Measurements from ENCODE around the gene INS.

INS gene

DNA sequence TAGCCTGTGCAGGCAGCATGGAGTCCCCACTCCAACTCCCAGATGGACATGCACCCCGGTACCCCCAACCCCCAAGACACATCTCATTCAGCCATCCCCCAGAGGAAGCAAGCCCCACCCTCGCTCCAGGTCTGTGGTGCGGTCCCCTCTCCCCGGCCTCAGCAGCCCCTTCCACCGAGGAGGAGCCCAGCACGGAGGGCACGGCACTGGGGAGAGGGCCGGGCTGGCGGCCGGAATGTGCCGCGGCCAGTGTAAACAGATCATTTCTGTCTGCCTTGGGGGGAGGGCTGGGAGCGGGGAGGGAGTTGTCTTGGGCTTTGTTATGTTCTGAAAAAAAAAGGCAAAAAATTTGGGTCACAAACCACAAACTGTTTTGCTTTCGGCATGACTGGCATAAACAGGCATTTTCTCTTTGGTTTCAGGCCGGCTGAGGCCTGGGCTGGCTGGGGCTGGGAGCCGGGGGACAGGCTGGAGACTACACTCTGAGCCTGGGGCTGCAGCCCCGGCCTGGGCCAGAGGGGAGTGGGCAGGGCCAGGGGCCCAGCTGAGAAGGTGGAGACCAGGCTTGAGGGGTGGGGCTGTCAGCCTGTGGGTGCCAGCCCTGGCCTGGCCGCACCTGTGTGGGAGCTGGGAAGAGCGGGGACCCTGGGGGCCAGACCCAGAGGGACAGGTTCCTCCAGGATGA is 38.6 kb downstream of the INS start:
- Histone ChIP-seq H3K36me3 (no peaks in the 10 kb centered on the region), H3K4me3 (ENCODE audit: low read depth, low read length) (no peak overlapping the region), H3K9me3 (no peaks in the 10 kb centered on the region), H3K4me1 (peaks cover 6% of the 10 kb centered on the region; the same call in 1 of the 2 replicates), H3K27me3 (no peaks in the 10 kb centered on the region)
- no peak for DNase-seq
- TF ChIP-seq, protein P1, sequence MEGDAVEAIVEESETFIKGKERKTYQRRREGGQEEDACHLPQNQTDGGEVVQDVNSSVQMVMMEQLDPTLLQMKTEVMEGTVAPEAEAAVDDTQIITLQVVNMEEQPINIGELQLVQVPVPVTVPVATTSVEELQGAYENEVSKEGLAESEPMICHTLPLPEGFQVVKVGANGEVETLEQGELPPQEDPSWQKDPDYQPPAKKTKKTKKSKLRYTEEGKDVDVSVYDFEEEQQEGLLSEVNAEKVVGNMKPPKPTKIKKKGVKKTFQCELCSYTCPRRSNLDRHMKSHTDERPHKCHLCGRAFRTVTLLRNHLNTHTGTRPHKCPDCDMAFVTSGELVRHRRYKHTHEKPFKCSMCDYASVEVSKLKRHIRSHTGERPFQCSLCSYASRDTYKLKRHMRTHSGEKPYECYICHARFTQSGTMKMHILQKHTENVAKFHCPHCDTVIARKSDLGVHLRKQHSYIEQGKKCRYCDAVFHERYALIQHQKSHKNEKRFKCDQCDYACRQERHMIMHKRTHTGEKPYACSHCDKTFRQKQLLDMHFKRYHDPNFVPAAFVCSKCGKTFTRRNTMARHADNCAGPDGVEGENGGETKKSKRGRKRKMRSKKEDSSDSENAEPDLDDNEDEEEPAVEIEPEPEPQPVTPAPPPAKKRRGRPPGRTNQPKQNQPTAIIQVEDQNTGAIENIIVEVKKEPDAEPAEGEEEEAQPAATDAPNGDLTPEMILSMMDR (IDR thresholded peaks at IDR 0.05; ENCODE audit: low read depth, low read length): no peak

DNA sequence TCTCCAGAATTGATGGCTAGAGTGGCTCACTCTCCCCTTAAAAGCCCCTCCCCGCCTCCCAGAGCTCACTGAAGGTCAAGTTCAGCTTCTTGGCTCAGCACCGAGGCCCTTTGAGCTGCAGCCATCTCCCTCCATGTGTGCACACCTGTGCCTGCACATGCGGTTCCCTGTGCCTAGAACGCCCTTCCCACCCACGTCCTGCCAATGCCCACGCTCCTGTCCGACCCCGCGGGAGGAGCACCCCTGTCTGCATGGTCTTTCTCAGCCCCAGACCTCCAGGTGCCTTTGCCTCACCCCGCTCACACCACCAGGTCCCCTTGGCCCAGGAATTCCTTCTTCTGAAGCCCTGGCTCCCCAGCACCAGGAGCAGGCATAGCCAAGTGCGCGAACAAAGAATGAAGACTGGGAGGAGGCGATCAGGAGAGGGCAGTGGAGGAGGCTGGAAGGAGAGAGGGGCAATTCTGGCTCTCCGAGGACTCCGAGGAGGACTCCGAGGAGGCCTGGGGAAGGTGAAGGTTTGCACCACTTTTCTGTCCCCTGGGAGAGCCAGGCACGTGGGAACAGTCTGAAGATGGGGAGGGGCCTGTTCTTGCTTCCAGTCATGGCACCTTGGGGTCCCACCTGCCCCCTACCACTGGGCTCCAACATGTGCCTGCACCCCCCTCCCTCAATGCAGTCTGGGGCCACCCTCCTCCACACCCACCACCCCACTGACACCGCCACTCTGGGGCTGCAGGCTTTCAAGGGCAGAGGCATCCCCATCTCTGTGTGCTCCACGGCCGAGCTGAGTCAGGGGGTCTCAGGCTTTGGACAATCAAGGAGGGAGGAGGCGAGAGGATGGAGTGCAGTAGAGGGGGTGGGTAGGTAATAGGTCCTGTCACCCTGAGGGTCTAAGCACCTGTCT is 39.5 kb downstream of the INS start:
- DNase-seq: no peak

DNA sequence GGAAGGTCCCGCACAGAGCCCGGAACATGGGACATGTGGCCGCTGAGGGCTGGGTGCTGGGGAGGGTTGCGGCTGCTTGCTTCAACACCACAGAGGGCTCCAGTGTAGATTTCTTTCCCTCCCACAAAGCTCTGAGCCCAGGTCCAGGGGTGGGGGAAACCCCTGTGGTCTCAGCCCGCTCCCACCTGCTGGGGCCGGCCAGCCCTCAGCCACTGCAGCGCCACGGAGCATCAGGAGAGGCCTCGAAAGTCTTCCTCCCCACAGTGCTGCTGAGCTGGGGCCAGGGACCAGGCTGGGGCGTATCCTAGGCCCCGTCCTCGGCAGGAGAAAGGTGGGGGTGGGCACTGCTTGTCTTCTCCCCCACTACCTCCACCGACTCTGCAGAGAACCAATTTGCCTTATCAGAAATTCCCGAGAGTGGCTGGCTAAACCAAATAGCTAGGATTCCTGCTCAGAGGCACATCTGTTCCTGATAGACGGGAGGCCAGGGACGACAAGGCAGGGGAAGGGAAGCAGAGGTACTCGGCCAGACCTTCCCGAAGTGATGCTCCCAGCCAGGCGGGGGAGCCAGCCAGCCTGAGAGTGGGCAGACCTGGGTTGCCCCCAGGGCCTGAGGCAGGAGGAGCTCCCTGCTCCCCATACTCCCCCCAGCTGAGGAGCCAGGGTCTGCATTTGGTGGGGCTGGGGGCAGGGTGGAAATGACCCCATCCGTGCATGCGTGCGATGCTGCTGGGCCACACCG is 40.5 kb downstream of the INS start:
- DNase-seq: peak; percentile 63
- Histone ChIP-seq H3K27me3 (no peaks in the 10 kb centered on the region), H3K4me1 (peaks cover 6% of the 10 kb centered on the region; the same call in 1 of the 2 replicates), H3K4me3 (ENCODE audit: low read depth, low read length) (no peak overlapping the region), H3K36me3 (no peaks in the 10 kb centered on the region), H3K9me3 (no peaks in the 10 kb centered on the region)
- TF ChIP-seq, protein P1 (IDR thresholded peaks at IDR 0.05; ENCODE audit: low read depth, low read length): peak; percentile 26; the same call in 1 of the 2 replicates

More for the DNA sequence above, 39.5 kb downstream of the INS start:
- H3K27me3 ChIP-seq: no peaks in the 10 kb centered on the region
- H3K4me1 ChIP-seq: peaks cover 6% of the 10 kb centered on the region; the same call in 1 of the 2 replicates
- TF ChIP-seq, protein P1 (IDR thresholded peaks at IDR 0.05; ENCODE audit: low read depth, low read length): no peak
- no peaks in the 10 kb centered on the region for H3K36me3 ChIP-seq
- H3K9me3 ChIP-seq: no peaks in the 10 kb centered on the region
- H3K4me3 ChIP-seq (ENCODE audit: low read depth, low read length): no peak overlapping the region

DNA sequence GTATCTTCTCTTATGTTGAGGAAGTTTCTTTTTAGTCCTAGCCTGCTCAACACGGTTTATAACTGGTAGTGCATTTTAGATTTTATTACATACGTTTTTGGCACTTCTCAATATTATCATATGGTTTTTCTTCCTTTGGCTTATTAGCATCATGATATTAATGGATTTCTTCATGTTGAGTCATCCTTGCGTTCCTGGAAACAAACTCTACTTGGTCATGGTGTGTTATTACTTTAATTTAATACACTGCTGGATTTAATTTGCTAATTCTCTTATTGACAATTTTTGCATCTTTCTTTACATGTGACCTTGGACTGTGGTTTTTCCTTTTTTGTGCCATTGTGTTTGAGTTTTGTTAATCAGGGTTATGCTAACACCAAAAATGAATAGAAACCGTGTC is 42.3 kb downstream of the INS start:
- no peak overlapping the region for H3K4me3 ChIP-seq (ENCODE audit: low read depth, low read length)
- TF ChIP-seq, protein P1 (IDR thresholded peaks at IDR 0.05; ENCODE audit: low read depth, low read length): no peak
- H3K4me1 ChIP-seq: peaks cover 6% of the 10 kb centered on the region; the same call in 1 of the 2 replicates
- no peaks in the 10 kb centered on the region for H3K9me3 ChIP-seq
- no peak for DNase-seq
- no peaks in the 10 kb centered on the region for H3K27me3 ChIP-seq
- no peaks in the 10 kb centered on the region for H3K36me3 ChIP-seq

DNA sequence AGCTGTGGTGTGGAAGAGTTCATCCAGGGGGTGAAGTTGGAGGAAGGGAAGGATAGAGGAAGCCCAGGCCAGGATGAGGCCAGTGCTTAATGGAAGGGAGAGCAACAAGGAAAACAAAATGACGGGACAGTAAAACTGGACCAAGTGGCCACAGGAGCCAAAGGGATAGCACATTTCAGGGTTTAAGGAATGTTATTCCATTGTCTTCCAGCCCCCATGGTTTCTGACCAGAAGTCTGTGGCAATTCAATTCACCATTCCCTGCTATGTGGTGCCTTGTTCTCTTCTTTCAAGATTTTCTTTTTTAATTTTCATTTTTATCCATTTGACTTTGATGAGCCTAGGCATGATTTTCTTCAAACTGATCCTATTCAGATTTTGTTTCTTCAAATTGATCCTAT is 44.3 kb downstream of the INS start:
- Histone ChIP-seq H3K36me3 (no peaks in the 10 kb centered on the region), H3K27me3 (no peaks in the 10 kb centered on the region), H3K4me1 (peaks cover 6% of the 10 kb centered on the region; the same call in 1 of the 2 replicates), H3K4me3 (ENCODE audit: low read depth, low read length) (no peak overlapping the region), H3K9me3 (no peaks in the 10 kb centered on the region)
- TF ChIP-seq, protein P1 (IDR thresholded peaks at IDR 0.05; ENCODE audit: low read depth, low read length): no peak
- no peak for DNase-seq
